Stimulated activated memory B cell treated with anti-CD40 and anti-IgM and Interleukin-4, amounts not matched to agents 10 μg/mL and 1 μg/mL and 100 μg/mL, for 72 hours (primary cell): Measurements from ENCODE around the gene ACTR3.

ENCODE experiments used
- ATAC-seq: fragments of 150-1000 bp; cut with Tn5 transposase; 2 replicates; pipeline ENCODE4 v1.10.0; 2021
- H3K27ac Mint-ChIP-seq: one replicate; pipeline ENCODE4 v1.8.0; 2022; ENCODE audit warnings: mild to moderate bottlenecking, mixed read lengths
- H3K27me3 Mint-ChIP-seq: one replicate; pipeline ENCODE4 v1.8.0; 2022; ENCODE audit warnings: mixed read lengths
- H3K36me3 Mint-ChIP-seq: one replicate; pipeline ENCODE4 v1.8.0; 2022; ENCODE audit warnings: mixed read lengths
- H3K4me1 Mint-ChIP-seq: one replicate; pipeline ENCODE4 v1.8.0; 2022; ENCODE audit warnings: mixed read lengths
- H3K4me3 Mint-ChIP-seq: one replicate; pipeline ENCODE4 v1.8.0; 2022; ENCODE audit warnings: mild to moderate bottlenecking, moderate library complexity, mixed read lengths
- H3K9me3 Mint-ChIP-seq: one replicate; pipeline ENCODE4 v1.8.0; 2022; ENCODE audit warnings: mixed read lengths

ACTR3 gene

DNA sequence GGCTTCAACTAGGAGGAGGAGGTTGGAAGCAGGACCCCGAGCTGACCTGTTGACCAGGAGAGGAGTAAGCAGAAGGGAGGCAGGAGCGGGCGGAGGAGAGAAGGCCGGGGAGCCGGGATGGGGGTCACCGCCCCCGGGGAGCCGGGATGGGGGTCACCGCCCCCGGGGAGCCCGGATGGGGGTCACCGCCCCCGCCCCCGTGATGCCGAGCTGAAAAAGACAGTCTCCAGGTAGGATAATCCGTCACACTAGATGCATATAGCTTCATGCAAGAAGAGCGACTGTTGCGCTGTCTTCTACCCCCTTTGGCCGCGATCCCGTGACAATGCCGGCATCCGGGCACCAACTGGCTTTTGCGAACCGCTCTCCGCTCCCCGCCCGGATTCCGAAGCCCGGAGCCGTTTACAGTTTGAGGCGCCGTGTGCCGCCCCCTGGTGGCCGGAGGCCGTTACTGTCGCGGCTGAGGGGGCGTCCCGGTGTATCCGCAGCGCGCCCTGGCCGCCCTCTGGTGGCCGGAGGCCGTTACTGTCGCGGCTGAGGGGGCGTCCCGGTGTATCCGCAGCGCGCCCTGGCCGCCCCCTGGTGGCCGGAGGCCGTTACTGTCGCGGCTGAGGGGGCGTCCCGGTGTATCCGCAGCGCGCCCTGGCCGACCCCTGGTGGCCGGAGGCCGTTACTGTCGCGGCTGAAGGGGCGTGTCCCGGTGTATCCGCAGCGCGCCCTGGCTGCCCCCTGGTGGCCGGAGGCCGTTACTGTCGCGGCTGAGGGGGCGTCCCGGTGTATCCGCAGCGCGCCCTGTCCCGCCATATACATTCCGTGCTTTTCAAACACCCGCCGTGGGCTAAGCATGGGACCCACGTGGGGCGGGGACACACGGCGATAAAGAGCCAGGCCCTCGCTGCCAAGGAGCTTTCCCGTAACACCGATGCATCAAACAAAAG lies 89.6 kb downstream of the ACTR3 start:
- H3K4me1 Mint-ChIP-seq: no peaks in the 10 kb centered on the region
- no peak overlapping the region for H3K4me3 Mint-ChIP-seq
- ATAC-seq: no peak
- no peaks in the 10 kb centered on the region for H3K27me3 Mint-ChIP-seq
- no peak overlapping the region for H3K27ac Mint-ChIP-seq
- no peaks in the 10 kb centered on the region for H3K9me3 Mint-ChIP-seq
- peaks cover 37% of the 10 kb centered on the region for H3K36me3 Mint-ChIP-seq

DNA sequence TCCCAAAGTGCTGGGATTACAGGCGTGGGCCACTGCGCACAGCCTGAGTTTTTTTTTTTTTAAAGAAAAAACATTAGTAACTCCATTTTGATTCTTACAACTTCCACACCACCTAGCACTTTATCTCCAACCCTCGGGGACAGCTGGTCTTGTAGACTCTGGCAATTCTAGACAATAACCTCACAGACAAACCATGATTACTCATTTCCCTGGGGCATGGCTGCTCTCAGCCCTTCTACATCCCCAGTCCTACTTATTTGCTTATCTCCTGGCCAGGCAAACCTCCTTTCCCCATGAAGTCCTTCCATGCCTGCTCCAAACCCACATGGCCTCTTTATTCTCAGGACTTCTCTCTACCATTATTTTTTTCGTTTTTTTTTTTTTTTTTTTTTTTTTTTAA lies 91.1 kb downstream of the ACTR3 start:
- H3K36me3 Mint-ChIP-seq: peaks cover 36% of the 10 kb centered on the region
- no peaks in the 10 kb centered on the region for H3K27me3 Mint-ChIP-seq
- H3K27ac Mint-ChIP-seq: no peak overlapping the region
- no peaks in the 10 kb centered on the region for H3K4me1 Mint-ChIP-seq
- H3K4me3 Mint-ChIP-seq: no peak overlapping the region
- H3K9me3 Mint-ChIP-seq: peaks cover 2% of the 10 kb centered on the region
- no peak for ATAC-seq

DNA sequence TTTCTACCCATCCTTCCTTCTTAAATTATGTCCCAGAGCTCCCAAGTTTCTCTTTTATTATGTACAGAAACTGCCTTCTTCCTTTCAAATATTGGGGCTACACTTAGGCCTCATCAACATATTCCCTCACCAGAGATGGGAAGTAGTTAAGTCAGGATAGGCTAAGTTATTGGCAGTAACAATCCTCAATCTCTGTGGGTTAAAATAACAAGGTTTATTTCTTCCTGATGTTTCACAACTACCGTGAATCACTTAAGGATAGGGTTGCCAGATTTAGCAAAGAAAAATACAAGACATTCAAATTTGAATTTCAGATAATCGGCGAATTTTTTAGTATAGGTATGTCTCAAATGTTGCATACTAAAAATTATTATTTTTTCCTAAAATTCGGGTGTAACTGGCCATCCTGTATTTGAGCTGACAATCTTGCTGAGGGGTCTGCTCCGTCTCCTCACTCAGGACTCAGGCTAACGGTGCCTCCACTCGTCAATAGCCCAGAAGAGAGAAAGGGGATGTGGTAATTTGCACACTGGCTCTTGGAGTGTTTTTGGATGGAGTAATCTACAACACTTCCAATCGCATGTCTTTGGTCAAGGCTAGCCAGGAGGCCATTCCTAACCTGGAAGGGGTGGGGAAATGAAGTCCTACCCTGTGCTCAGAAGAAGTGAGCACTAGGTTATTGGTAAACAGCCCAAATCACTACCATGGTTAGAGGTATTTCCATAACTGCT lies 91.7 kb downstream of the ACTR3 start:
- peaks cover 2% of the 10 kb centered on the region for H3K9me3 Mint-ChIP-seq
- no peaks in the 10 kb centered on the region for H3K4me1 Mint-ChIP-seq
- H3K27me3 Mint-ChIP-seq: no peaks in the 10 kb centered on the region
- no peak for ATAC-seq
- no peak overlapping the region for H3K27ac Mint-ChIP-seq
- peaks cover 33% of the 10 kb centered on the region for H3K36me3 Mint-ChIP-seq
- H3K4me3 Mint-ChIP-seq: no peak overlapping the region

DNA sequence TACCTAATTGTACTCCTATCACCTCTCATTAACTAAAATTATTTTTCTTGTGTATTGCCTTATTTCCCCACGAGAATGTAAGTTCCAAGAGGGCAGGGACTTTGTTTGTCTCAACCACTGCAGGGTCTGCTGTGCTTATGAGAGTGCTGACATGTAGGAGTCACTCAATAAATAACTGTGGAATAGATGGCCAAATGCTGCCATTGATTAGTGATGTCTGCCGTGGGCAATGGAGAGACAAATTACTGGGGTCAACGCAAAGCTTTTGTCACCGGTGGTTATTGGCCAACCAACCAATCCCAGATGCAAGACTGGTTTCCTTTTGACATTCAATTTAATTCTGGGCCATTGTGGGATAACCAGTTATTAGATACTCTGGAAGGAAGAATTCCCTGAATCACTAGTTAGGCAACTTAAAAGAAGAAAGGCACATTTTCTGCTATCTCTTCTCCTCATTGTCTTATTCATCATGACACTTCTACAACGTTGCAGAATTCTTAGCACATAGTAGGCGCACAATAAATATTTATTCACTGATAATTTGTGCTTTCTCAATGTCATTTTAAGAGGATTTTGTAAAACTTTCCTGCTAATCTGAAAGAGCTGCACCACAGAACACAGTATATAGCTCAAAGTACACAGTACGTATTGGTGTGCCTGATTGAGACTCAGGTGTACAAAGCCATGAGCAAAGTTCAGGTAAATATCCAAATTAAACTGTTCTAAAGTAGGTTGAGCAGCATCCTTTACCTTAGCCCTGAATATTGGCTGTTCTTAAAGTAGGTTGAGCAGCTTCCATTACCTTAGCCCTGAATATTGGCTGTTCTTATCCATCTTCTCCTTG lies 95.9 kb downstream of the ACTR3 start:
- Mint-ChIP-seq H3K36me3 (peaks cover 33% of the 10 kb centered on the region), H3K27ac (no peak overlapping the region), H3K27me3 (no peaks in the 10 kb centered on the region), H3K4me3 (no peak overlapping the region), H3K4me1 (no peaks in the 10 kb centered on the region), H3K9me3 (peaks cover 2% of the 10 kb centered on the region)
- ATAC-seq: no peak

DNA sequence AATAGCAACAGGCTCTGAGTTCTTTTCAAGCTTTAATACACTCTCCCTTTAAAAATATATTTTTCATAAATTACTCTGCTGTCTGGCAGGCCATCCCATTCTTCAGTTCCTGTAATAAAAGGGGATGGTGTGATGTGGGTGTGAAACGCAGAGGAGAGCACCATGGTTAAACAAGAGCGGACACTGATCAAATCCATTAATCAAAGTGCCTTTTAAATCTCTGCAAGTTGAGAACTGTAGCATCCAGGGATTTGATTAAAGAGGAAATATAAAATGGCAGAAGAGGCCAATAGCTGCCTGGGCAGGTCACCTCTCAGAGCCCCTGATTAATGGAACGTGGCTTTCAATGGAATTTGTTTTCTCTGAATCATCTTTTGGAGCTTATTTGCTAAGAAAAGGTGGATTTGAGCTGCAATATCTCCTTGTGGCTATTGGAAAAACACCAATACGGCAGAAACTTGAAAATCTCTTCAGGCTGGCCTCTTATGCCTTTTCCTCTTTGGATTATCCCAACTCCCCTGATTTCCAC lies 96.9 kb downstream of the ACTR3 start:
- H3K36me3 Mint-ChIP-seq: peaks cover 36% of the 10 kb centered on the region

DNA sequence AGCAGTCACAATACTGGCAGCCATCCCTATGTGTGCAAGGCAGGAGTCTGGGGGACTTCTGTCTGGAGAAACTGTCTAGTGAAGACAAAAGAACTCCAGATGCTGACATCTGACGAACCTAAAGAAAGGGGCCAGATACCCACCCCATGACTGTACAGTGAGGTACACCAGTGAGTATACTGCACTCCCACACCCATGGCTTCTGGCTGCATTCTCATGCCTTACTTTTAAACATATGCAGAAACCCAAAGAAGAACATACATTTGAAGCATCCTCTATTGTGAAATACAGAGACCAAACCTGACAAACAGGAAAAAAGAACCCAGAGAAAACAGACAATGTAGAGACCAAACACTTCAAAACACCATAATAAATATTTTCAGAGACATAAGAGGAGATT lies 102.2 kb downstream of the ACTR3 start:
- no peak for ATAC-seq
- H3K27me3 Mint-ChIP-seq: no peaks in the 10 kb centered on the region
- peaks cover 24% of the 10 kb centered on the region for H3K36me3 Mint-ChIP-seq
- peaks cover 4% of the 10 kb centered on the region for H3K9me3 Mint-ChIP-seq
- no peaks in the 10 kb centered on the region for H3K4me1 Mint-ChIP-seq
- no peak overlapping the region for H3K4me3 Mint-ChIP-seq
- no peak overlapping the region for H3K27ac Mint-ChIP-seq

More for the DNA sequence above, 96.9 kb downstream of the ACTR3 start:
- no peak overlapping the region for H3K4me3 Mint-ChIP-seq
- no peak overlapping the region for H3K27ac Mint-ChIP-seq
- no peaks in the 10 kb centered on the region for H3K4me1 Mint-ChIP-seq
- peaks cover 2% of the 10 kb centered on the region for H3K9me3 Mint-ChIP-seq
- no peaks in the 10 kb centered on the region for H3K27me3 Mint-ChIP-seq
- no peak for ATAC-seq

DNA sequence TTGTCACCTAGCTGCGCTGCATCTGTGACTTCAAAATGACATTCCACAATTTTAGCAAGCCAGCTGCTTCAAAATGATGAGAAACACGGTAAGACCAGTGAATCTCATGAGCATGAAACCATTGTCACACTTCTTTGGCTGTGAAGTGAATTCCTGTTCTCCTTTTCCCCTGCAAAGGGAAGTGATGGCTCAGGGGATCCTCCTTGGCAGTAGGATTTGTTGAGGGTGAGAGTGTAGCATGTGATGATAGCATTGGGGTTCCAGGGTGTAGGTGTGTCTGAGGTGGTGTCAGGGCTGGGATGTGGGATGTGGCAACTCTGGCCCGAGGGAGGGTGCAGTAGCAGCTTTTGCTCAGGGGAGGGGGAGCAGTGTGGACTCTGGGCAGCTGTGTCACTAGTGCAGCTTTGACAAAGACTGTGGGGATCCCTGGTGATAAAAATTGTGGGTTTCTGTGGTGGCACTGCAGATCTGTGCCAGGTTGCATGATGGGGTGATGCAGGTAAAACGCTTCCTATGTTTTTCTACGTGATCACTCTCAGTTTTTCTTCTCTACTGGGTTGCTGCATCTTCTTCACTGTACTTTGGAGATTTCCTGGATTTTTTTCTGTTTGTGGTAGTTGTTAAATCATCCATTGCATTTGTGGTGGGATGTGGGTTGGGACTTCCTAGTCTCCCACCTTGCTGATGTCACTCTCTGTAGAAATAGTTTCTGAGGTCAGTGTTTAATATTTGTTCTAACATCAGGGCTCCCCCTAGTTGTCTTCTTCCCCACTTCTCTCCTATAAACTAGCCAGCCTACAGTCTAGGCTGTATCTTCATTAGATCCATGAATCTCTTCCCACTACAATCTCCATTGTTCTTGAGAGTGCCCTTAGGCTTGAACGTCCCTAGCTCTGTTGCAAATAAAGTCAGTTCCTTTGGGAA lies 107.0 kb downstream of the ACTR3 start:
- H3K36me3 Mint-ChIP-seq: peaks cover 15% of the 10 kb centered on the region
- ATAC-seq: no peak
- peaks cover 4% of the 10 kb centered on the region for H3K9me3 Mint-ChIP-seq
- no peaks in the 10 kb centered on the region for H3K27me3 Mint-ChIP-seq
- H3K4me3 Mint-ChIP-seq: no peak overlapping the region
- no peak overlapping the region for H3K27ac Mint-ChIP-seq
- no peaks in the 10 kb centered on the region for H3K4me1 Mint-ChIP-seq

GRCh38 chr2:114001152-114001551 lies 111.3 kb downstream of the ACTR3 start:
- H3K4me1 Mint-ChIP-seq: no peaks in the 10 kb centered on the region
- H3K27ac Mint-ChIP-seq: no peak overlapping the region
- ATAC-seq: no peak
- no peak overlapping the region for H3K4me3 Mint-ChIP-seq
- peaks cover 15% of the 10 kb centered on the region for H3K36me3 Mint-ChIP-seq
- no peaks in the 10 kb centered on the region for H3K27me3 Mint-ChIP-seq
- H3K9me3 Mint-ChIP-seq: peaks cover 3% of the 10 kb centered on the region

DNA sequence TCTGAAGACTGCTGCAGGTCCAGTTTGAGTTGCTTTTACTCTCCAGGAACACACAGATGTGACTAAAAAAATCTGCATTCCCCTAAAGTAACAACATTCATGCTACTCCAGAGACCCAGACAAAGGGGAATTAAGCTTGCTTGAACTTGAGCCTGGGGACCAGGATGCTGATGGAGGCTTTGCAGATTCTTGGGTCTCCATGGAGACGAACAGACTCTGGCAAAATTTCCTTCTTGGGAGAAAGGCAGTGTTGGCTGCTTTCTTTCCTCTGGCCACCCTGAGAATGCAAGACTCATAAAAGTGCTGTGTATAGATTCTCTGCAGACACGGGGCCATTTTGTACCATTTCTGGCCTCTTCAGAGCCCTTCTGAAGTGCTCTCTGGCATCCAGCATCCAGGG lies 112.0 kb downstream of the ACTR3 start:
- H3K27ac Mint-ChIP-seq: no peak overlapping the region
- H3K36me3 Mint-ChIP-seq: peaks cover 15% of the 10 kb centered on the region
- no peak for ATAC-seq
- no peaks in the 10 kb centered on the region for H3K4me1 Mint-ChIP-seq
- H3K27me3 Mint-ChIP-seq: no peaks in the 10 kb centered on the region
- no peak overlapping the region for H3K4me3 Mint-ChIP-seq
- peaks cover 3% of the 10 kb centered on the region for H3K9me3 Mint-ChIP-seq

DNA sequence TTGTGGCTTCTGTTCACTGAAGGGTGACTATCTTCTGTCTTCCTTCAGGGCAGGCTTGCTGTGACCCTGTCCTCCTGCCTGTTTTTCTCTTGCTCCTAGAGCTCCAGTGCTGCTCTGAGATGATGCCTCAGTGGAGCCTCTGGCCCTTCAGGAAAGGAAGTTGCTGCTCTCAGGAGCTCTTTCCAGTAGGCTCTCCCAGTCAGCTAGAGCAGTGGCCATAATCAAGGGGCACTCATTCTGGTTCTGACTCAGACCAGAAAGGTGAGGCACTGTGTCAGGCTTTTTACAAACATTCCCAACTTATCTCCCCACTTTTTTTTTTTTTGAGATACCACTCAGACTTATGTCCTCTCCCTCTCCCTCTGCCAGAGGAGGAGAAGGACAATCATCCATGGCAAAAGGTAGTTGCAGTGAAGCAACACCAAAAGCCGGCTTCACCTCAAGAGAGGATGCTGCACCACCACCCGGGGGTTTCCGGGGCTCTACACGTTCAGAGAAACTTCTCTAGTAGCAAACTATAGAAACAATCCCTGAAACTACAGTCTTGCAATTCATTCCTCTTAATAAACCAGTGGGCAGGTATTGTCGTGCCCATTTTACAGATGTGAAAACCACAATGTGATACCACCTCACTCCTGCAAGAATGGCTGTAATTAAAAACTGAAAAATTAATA lies 115.4 kb downstream of the ACTR3 start:
- H3K9me3 Mint-ChIP-seq: peaks cover 3% of the 10 kb centered on the region
- peaks cover 6% of the 10 kb centered on the region for H3K36me3 Mint-ChIP-seq
- no peak overlapping the region for H3K4me3 Mint-ChIP-seq
- no peaks in the 10 kb centered on the region for H3K27me3 Mint-ChIP-seq
- H3K27ac Mint-ChIP-seq: no peak overlapping the region
- ATAC-seq: no peak
- no peaks in the 10 kb centered on the region for H3K4me1 Mint-ChIP-seq

- no peaks in the 10 kb centered on the region for H3K27me3 Mint-ChIP-seq
- no peak for ATAC-seq
- peaks cover 3% of the 10 kb centered on the region for H3K9me3 Mint-ChIP-seq
- no peak overlapping the region for H3K4me3 Mint-ChIP-seq
- H3K27ac Mint-ChIP-seq: no peak overlapping the region
- peaks cover 6% of the 10 kb centered on the region for H3K36me3 Mint-ChIP-seq
- no peaks in the 10 kb centered on the region for H3K4me1 Mint-ChIP-seq
Measured at GRCh38 chr2:114006460-114006859, 116.6 kb downstream of the ACTR3 start.

- ATAC-seq: no peak
Measured at GRCh38 chr2:114007436-114007835, 117.5 kb downstream of the ACTR3 start.

GRCh38 chr2:114008720-114009119 lies 118.8 kb downstream of the ACTR3 start:
- ATAC-seq: no peak
- no peak overlapping the region for H3K4me3 Mint-ChIP-seq
- H3K27ac Mint-ChIP-seq: no peak overlapping the region
- peaks cover 3% of the 10 kb centered on the region for H3K9me3 Mint-ChIP-seq
- peaks cover 6% of the 10 kb centered on the region for H3K36me3 Mint-ChIP-seq
- no peaks in the 10 kb centered on the region for H3K4me1 Mint-ChIP-seq
- H3K27me3 Mint-ChIP-seq: no peaks in the 10 kb centered on the region

More at GRCh38 chr2:114007436-114007835, 117.5 kb downstream of the ACTR3 start:
- Mint-ChIP-seq H3K36me3 (peaks cover 6% of the 10 kb centered on the region), H3K27ac (no peak overlapping the region), H3K9me3 (peaks cover 3% of the 10 kb centered on the region), H3K27me3 (no peaks in the 10 kb centered on the region), H3K4me3 (no peak overlapping the region), H3K4me1 (no peaks in the 10 kb centered on the region)
